AG20443 (cell line): ENCODE data around the gene COX8C.

Experiments used
- DNase-seq: peaks from one replicate; pipeline ENCODE4 v3.0.0; 2012; ENCODE audit warnings: low spot score, mixed read lengths

Gene COX8C, protein sequence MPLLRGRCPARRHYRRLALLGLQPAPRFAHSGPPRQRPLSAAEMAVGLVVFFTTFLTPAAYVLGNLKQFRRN

DNA sequence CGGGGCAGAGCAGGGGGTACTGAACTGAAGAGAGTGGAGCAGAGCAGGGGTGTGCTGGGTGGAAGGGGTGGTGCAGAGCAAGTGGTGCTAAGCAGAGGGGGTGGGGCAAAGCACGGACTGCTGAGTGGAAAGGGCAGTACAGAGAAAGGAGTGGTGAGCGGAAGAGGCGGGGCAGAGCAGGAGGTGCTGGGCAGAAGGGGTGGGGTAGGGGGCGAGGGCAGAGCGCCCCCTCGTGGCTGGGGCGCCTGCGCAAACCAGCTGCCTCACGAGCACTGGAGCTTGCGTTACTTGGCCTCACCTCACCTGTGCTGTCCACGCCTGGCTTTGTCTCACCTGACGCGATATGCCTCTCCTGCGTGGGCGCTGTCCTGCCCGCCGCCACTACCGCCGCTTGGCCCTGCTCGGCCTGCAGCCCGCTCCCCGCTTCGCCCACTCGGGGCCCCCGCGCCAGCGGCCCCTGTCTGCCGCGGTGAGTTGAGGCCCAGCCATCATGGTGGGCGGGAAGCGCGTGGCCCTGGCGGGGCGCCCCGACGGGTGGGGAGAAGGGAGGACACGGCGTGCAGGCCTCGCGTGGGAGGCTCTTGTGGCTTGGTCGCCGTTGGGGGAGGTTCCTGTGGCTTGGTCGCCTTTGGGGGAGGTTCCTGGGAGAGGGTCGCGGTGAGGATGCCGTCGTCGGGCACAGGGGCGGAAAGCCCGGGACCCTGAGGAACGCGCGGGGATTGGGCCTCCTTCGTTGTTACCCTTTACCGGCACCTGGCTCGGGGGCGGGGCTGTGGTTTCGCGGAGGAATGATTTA, at the start of gene COX8C:
Gene COX8C (plus strand): TSS at position 257 of the 796 bp plus-strand sequence. CDS start 87 bp downstream, at position 344.
- no peak for DNase-seq

DNA sequence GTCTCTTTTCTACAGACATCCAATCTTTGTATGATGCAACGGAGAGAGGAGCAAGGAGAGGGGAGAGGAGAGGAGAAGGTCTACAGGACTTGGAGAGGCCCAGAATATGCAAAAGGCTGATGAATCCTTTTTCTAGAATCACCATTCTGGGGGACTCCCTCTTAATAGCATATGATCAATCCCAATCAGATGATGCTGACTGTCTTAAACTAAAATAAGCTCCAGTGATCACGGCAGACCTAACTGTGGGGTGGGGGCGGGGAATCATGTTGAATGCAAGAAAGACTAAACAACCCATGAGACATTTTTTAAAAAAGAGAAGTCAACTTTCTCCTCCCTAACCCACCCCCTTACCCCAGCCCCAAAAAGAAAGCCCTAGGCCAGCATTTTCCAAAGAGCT, 47.6 kb upstream of the COX8C start:
- no peak for DNase-seq

DNA sequence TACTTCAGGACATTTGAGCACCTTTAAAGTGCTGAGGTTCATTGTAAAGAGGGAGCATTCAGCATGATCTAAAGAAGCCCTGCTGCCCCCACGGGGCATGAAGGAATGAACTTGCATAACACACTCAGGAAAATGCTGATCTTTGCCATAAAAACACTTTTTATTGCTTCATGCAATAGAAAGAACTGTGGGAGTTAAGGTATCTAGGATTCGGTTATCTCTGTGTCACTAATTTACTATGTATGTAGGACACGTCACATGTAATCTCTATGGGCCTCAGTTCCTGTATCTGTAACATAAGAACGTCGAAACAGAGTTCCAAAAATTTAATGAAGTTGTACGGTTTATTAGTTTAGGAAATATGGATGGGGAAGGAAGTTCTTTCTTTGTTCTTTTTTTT, 47.1 kb upstream of the COX8C start:
- no peak for DNase-seq

DNA sequence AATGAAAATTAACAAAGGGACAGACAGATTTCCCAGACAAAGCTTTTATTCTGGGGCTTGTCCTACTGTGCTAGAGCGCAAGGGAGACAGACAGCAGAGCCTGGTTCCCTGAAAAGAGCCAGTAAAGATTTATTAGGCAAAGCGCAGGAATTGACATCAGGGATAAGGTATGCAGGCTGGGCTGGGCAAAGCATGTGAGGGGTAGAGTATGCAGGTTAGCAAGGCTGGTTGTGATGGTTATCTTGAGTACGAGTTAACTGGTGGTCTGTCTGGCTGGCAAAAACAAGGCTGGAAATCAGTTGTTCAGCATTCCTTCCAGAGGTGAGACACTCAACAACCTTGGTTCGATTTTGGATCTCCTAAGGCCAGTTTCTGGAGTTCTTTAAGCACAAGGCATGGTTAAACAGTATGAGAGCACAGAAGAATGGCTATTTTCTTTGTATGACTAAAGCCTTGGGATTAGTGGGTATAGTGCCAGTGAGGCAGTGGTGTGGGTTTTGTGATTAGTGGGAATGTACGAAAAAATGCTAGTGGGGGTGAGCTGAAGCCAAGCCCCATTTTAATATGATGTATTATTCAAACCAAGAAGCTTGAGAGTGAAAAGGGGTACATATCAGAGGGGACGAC, 45.0 kb upstream of the COX8C start:
- no peak for DNase-seq

DNA sequence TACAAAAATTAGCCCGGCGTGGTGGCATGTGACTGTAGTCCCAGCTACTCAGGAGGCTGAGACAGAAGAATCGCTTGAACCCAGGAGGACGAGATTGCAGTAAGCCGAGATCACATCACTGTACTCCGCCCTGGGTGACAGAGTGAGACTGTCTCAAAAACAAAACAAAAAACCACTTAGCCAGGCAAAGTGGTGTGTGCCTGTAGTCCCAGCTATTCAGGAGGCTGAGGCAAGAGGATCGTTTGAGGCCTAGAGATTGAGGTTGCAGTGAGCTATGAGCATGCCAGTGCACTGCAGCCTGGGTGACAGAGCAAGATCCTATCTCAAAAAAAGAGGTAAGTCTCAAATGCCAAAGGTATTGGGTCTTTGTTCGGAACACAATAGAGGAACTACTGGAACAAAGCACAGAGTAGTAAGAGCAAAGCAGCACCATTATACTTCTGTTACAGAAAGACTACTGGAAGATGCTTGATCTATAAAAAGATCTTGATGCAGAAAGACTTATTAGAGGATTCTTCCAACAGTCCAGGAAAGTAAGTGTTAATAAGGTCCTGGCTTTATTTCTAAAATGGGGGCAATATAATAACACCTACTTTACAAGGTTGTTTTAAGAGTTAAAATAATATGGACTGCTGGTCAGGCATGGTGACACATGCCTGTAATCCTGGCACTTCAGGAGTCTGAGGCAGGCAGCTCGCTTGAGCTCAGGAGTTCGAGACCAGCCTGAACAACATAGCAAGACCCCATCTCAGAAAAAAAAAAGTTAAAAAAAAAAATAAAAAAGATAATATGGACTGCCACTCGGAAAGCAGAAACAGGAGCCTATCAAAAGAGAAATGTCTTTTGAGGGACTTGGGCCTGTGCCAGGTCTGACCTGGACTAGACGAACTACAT, 44.0 kb upstream of the COX8C start:
- DNase-seq: no peak

DNA sequence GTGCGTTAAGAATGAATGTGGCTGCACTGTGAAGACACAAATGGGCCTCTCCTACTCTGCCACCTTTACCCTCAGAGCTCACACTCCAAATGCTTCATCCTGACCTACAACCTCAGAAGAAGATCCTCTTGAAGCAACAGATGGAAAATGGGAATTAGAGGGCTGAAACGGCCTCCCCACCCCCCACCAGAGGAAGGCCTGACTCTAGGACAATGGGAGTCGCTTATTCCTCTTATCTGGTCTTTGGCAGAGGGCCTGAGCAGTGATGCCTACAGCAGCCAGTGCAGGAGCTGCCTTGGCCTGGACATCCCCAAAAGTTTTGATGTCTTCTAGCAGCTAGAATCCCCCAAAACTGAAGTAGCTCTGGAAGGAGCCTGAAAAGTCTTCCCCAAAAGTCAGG, 43.3 kb upstream of the COX8C start:
- DNase-seq: peak; percentile 35

DNA sequence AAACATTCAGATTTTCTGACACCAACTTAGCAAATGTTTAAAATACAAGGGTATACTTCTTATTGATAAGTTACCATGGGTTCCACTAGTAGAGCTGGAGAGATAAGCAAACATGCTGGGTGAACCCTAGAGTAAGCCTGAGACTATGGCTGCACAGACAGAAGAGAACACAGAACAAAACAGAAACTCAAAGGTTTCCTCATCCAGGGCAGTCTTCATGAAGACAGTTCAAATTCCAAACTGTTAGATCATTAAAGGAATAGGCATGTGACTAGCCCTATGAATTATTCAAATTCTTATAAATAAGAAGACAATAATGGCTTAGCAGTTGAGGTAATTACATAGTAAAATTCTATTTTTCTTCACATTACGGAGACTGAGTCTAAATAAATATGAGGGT, 42.2 kb upstream of the COX8C start:
- DNase-seq: peak; percentile 65

DNA sequence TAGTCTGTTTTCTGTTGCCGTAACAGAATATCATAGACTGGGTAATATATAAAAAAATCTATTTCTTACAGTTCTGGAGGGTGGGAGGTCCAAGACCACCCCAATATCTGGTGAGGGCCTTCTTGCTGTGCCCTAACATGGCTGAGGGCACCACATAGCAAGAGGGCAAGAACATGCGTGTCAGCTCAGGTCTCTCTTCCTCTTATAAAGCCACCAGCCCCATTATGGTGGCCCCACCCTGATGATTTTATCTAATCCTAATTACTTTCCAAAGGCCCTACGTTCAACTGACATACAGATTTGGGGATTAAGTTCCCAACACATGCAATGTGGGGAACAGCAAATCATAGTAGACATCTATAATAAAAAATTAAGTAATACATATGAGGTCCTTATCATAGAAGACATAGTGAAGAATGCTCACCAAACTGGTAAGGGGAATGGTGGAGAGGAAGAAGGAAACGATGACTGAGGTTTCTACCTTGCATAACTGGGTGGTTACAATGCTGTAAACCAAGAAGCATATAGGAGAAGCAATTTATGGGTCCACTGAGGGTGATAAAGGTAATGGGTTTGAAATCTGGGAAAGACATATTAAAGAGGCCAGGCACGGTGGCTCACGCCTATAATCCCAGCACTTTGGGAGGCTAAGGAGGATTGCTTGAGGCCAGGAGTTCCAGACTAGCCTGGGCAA, 41.1 kb upstream of the COX8C start:
- DNase-seq: no peak

DNA sequence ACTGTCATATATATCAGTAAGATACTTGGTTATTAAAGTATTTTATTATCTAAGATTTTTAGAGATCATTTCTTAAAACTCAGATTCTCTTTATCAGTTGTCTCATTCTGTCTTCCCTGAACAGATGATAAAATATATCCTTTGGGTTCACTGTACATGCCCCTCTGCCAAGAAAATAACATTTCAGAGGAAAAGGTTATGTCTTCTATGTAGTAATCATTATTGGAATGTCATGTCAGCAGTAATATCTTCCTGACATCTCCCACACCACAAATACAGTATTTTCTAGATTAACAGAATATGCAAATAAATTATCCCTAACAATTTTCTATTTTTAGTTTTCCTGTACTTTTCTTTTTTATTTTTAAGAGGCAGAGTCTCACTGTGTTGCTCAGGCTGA, 40.2 kb upstream of the COX8C start:
- DNase-seq: no peak

DNA sequence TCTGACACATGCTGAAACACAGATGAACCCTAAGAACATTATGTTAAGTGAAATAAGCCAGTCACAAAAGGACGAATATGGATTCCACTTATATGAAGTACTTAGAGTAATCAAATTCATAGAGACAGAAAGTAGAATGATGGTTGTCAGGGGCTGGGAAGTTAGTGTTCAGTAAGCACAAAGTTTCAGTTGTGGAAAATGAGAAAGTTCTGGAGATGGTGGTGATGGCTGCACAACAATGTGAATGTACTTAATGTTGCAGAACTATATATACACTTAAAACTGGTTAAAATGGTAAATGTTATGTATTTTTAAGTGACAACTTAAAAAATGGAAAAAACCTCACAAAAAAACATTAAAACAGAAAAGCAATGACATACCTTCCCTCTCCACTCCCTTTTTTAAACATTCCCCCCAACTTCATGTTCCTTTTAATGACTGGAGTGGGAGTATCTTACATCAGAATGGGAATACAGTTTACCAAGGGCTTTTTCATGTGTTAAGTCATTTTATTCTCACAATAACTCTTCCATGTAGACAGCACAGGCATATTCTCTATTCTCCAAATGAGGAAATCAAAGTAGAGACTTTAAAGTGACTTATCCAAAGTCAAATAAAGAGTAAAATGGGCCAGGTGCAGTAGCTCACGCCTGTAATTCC, 38.2 kb upstream of the COX8C start:
- DNase-seq: no peak

DNA sequence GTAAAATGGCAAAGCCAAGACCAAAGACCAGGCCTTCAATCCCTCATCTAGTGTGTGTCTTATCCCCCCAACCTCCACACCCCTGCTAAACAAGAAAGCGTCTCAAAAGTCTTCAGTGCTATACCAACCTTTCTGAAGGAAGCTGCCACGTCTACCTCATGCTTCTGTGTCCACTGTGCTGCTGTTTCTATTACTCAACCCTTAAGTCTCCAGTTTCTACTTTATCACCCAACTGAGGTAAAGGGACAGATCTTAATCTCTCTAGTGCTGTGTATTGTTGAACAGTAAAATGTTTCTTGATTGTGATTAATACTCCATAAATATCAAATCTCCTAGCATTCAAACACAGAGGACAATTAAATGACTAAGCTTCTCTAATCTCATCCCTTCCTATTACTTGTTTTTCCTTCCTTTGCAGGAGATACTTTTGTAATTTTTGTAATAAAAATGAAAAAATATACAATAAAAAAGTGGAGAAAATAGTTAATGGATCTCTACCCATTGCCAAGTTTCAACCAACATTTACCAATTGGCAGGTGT, 37.5 kb upstream of the COX8C start:
- no peak for DNase-seq

DNA sequence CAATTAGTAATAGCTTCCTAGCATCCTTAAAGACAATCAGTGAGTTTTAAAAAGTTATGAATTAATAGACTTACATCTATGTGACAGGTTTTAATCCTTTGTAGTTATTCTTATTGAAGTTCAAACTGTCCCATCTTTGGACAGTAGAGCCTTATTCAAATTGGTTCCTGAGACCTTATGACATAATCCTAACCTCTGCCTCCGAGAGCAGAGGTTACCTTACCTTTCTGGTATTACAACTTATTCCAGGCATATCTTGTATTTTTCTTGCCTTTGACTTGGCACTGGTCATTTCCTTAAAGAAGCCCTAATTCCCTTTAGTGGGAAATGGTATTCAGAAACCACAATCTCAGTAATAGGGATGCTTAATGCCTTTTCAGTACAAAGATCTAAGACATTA, 35.9 kb upstream of the COX8C start:
- no peak for DNase-seq

DNA sequence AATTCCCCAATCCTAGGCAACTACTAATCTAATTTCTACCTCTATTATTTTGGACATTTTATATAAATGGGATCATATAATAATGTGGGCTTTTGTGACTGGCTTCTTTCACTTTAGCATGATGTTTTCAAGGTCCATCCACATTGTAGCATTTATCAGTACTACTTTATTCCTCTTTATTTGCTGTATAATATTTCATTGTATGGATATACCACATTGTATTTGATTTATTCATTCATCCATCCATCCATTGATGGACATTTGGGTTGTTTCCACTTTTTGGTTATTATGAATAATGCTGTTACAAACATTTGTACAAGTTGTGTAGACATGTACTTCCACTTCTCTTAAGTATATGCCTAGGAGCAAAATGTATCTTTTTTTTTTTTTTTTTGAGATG, 31.4 kb upstream of the COX8C start:
- no peak for DNase-seq

DNA sequence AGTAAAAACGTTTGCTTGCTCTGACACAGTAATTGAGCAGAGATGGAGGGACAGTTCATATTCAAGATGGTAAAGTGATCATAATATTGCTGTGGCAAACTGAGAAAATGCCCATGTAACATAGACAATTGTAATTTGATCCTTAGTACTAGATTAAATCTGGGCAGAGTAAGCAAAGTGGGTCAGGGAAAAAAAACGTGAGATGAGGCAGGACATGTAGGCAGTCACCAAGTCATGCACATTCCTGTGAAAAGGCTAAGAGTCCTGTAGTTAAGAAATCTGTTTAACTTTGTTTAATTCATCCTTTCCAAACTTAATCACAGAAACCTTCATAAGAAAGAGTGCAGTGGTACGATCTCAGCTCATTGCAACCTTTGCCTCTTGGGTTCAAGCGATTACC, 30.3 kb upstream of the COX8C start:
- DNase-seq: peak; percentile 28

DNA sequence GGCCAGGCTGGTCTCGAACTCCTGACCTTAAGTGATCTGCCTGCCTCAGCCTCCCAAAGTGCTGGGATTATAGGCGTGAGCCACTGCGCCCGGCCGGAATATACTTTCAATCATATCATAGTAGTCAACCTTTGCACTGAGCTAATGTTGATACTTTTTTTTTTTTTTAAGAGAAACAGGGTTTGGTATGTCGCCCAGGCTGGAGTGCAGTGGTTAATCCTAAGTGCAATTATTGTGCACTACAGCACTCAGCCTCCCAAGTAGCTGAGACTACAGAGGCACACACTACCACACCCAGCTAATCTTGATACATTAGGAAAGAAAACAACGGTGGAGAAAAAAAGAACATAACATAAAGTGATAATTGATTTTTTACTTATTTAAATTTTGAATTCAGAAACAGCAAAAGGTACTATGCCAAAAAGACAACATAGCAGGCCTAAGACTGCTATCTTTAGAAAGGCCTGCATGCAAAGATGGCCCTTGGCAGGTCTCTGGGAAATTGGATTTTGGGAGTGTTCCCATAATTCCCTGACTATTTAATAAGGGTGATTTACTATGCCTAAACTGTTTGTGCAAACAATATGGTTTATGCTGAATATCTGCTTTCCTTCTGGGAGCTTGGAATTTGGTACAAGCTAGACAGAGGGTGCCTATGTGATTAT, 29.6 kb upstream of the COX8C start:
- DNase-seq: no peak

DNA sequence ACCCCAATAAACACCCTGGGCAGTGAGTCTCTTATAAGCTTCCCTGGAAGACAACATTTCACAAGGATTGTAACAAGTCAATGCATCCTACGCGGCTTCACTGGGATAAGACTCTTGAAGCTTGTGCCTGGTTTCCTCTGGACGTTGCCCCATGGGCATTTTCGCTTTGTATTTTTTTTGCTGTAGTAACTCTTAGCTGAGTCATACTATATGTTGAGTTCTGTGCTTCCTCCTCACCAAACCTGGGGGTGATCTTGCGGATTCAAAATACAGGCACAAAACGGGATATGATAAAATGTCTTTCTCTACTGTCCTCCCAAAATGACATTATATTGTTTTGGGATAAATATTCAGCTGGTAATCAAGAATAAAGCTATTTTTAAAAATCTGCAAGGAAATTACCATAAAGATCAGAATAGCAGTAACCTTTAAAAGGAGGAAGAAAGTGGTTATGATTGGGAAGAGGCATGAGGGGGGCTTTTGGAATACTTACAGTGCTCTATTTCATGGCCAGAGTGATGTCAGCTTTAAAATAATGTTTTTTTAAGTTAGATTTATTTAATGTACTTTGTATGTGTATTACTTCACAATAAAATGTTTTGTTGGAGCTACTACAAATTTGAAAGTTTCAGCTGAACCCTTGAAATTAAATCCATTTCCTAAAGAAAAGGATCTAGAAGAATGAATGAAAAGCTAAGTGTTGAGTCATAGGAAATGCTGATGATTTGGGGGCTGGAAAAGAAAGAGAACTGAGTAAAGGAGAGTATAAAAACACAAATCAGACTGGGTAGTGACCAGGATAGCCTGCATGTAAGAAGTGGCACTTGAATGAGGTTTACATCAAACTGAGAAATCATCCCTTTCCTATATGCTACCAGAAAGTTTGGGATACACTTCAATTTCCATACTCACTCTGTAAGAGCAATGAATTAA, 28.8 kb upstream of the COX8C start:
- DNase-seq: peak; percentile 14

DNA sequence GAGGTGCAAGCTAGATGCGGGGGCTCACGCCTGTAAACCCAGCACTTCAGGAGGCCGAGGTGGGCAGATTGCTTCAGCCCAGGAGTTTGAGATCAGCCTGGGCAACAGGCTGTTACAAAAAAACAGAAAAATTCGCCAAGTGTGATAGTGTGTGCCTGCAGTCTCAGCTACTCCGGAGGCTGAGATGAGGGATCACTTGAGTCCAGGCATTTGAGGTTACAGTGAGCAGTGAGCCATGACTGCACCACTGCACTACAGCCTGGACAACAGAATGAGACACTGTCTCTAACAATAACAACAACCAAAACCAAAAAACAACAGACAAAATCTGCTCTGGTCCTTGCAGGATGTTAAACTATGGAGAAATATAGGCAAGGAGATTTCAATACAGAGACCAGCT, 28.1 kb upstream of the COX8C start:
- no peak for DNase-seq

DNA sequence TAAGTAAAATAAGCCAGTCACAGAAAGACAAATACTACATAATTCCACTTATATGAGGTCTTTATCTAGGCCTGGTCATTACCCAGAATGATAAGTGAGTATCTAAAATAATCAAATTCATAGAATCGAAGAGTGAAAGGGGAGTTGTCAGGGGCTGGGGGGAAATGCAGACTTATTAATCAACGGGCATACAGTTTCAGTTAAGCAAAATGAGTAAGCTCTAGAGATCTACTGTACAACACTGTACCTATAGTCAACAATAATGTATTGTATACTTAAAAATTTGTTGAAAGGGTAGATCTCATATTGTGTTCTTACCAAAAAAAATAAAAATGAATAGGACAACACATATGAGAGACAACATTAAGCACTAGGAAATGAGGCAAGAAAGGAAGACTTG, 27.5 kb upstream of the COX8C start:
- no peak for DNase-seq

DNA sequence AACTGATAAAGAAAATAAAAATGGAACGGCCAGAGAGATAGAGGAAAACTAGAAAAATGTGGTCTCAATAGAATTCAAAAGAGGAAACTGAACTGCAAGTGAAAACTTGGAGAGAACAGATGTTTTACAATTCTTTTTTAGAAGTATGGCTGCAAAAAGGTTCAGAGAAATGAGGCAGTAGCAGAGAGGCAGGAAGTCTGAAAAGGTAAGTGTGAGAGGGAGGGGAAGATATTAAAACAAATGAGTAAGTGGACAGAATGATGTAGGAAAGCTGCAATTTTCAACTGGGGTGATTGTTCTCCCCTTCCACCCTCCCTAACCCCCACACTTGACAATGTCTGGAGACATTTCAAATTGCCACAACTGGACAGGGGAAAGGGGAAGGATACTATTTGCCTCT, 27.0 kb upstream of the COX8C start:
- DNase-seq: no peak

DNA sequence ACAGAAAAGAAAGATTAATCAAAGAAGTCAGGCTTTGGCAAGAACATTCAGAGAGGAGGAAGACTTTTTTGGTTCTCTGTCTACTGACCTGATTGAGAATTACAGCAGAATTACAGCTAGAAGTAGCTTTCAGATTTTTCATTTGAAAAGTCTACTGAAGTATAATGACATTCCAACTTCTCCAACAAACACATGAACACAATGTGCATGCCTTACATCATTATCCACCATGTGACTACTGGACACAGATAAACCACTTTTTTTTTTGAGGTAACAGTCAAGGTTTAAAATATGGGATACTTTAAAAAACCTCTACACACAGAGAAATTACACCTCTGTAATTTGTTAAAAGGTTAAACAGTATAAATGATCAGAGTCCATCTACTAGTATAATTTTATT, 26.5 kb upstream of the COX8C start:
- DNase-seq: no peak
